Spleen (tissue), 7 donors: ENCODE measurements around the gene ATG14.

Source experiments
- CTCF ChIP-seq, 11 experiments: fragments of 200-600 bp in 7 of 11; fragments of 450-650 bp in 4 of 11; sonication (generic) in 4 of 11; IDR thresholded peaks in 8 of 11; conservative IDR thresholded peaks in 3 of 11; 1 replicate in 7 of 11; 2 replicates in 4 of 11; pipeline versions ENCODE4 v1.4.0 to v1.8.0; 2016 to 2021; ENCODE audit warnings: antibody characterized with exemption in 11 of 11, inconsistent platforms in 4 of 11, mild to moderate bottlenecking in 1 of 11
- POLR2A ChIP-seq, 3 donors: fragments of 450-650 bp; IDR thresholded peaks; one replicate each; pipeline ENCODE4 v1.5.1; 2017; ENCODE audit warnings: antibody characterized with exemption in 3 of 3, mild to moderate bottlenecking in 1 of 3
- donor health status: DM: no; HTN: no; CAD: no; lungs with moderate emphysema.
- donor health status: DM: no; HTN: no; CAD: no.
- donor health status: DM: no; HTN: no; CAD: no.

- TF ChIP-seq CTCF (IDR thresholded peaks at IDR 0.05 in 8 of 11, conservative IDR thresholded peaks at IDR 0.05 in 3 of 11) (no peak), POLR2A (IDR thresholded peaks at IDR 0.05) (no peak)
These were observed 78.7 kb downstream of the ATG14 start for GRCh38 chr14:55332654-55333570.
